K562 (cell line): Measurements from ENCODE around the gene BANP. TPM values are rescaled to one million over a fixed set of nuclear protein-coding genes. Genes with fewer than 3 reads are reported as not detected.
"Not testable (repeated sequence)": the region's sequence is repeated elsewhere in the genome, so short reads cannot be mapped to it uniquely, and the experiment has no call there.

Experiments used
- ATAC-seq: fragments of 200-7000 bp; cut with Tn5 transposase; 3 replicates; pipeline ENCODE4 v1.9.1; 2020; ENCODE audit warnings: moderate library complexity
- BruUV-seq: library from RNA; stranded (reverse); fragments of 400-500 nt; replicated peaks from 2 replicates; lab custom pipeline; 2021; lab: Mats Ljungman, UMichigan
- CTCF ChIA-PET: fragments of 300-600 bp; formaldehyde crosslinking; extraction: SDS; loops from one replicate; lab custom pipeline; 2021; ENCODE audit warnings: low intra/inter-chr PET ratio; lab: Yijun Ruan, JAX
- POLR2A ChIA-PET: fragments of 300-600, 350-650 bp; sonication (Branson Sonifier 250); formaldehyde crosslinking; extraction: SDS; loops from one replicate; lab custom pipeline; 2021; ENCODE audit warnings: antibody characterized with exemption, inconsistent platforms; lab: Yijun Ruan, JAX
- DNase-seq, 4 experiments: peaks; one replicate each; pipeline versions ENCODE4 v3.0.0 to v3.0.0-alpha.2; 2011 to 2018; ENCODE audit warnings: low spot score in 3 of 4, mixed read lengths in 3 of 4; ENCODE audit errors: extremely low read depth in 1 of 4
- FAIRE-seq: peaks from 2 replicates; lab custom pipeline; 2011; peaks lifted over from hg19 to GRCh38; lab: Jason Lieb, UNC
- H2AFZ ChIP-seq: 2 replicates; pipeline ENCODE4 v1.6.0; 2011; ENCODE audit warnings: low read depth, low read length, control low read depth, inconsistent platforms
- H3K27ac ChIP-seq: fragments of 200-600 bp; 3 replicates; pipeline ENCODE4 v1.8.0; 2011; ENCODE audit warnings: low read depth, mild to moderate bottlenecking, control low read depth, inconsistent platforms, low read length, moderate library complexity, mixed read lengths; ENCODE audit errors: extremely low read depth
- H3K27me3 ChIP-seq, 2 experiments: fragments of 300-600 bp in 1 of 2; 2 replicates in 1 of 2; 3 replicates in 1 of 2; pipeline versions ENCODE4 v1.6.0 to v1.8.0; 2011; ENCODE audit warnings: inconsistent platforms in 2 of 2, low read length in 2 of 2, mild to moderate bottlenecking in 1 of 2, mixed read lengths in 1 of 2, moderate library complexity in 1 of 2; ENCODE audit not compliant: control insufficient read depth in 2 of 2, insufficient read depth in 2 of 2
- H3K36me3 ChIP-seq: fragments of 300-600 bp; 3 replicates; pipeline ENCODE4 v1.8.0; 2011; ENCODE audit warnings: mild to moderate bottlenecking, low read length, inconsistent platforms; ENCODE audit not compliant: control insufficient read depth, insufficient read depth
- H3K4me1 ChIP-seq, 2 experiments: fragments of 200-600 bp in 1 of 2; replicated peaks in 1 of 2; 2 replicates in 1 of 2; 3 replicates in 1 of 2; pipeline versions ENCODE4 v1.5.1 to v1.8.0; 2011; ENCODE audit warnings: inconsistent platforms in 2 of 2, low read length in 2 of 2, mild to moderate bottlenecking in 1 of 2, mixed read lengths in 1 of 2, moderate library complexity in 1 of 2; ENCODE audit not compliant: control insufficient read depth in 2 of 2, insufficient read depth in 2 of 2
- H3K4me2 ChIP-seq: 2 replicates; pipeline ENCODE4 v1.6.1; 2011; ENCODE audit warnings: low read length, control low read depth, inconsistent platforms, mixed read lengths; ENCODE audit not compliant: insufficient read depth
- H3K4me3 ChIP-seq: fragments of 200-600 bp; sonication (generic), shearing (Covaris generic); 2 replicates; pipeline ENCODE4 v1.5.1; 2016; ENCODE audit warnings: control low read depth, inconsistent platforms
- H3K79me2 ChIP-seq: fragments of 200-600 bp; 3 replicates; pipeline ENCODE4 v1.8.0; 2011; ENCODE audit warnings: low read length, inconsistent platforms; ENCODE audit not compliant: control insufficient read depth, insufficient read depth
- H3K9ac ChIP-seq, 2 experiments: 2 replicates each; pipeline versions ENCODE4 v1.6.0 to v1.6.1; 2011; ENCODE audit warnings: low read depth in 2 of 2, low read length in 2 of 2, control low read depth in 1 of 2, inconsistent platforms in 1 of 2, mild to moderate bottlenecking in 1 of 2, mixed read lengths in 1 of 2; ENCODE audit not compliant: insufficient read depth in 1 of 2
- H3K9me1 ChIP-seq: one replicate; pipeline ENCODE4 v1.6.0; 2011; ENCODE audit warnings: inconsistent platforms, mild to moderate bottlenecking, low read length, moderate library complexity; ENCODE audit not compliant: control insufficient read depth, insufficient read depth
- H3K9me3 ChIP-seq: replicated peaks from 2 replicates; pipeline ENCODE4 v1.5.1; 2011; ENCODE audit warnings: low read depth, low read length, inconsistent platforms; ENCODE audit not compliant: control insufficient read depth, insufficient read depth
- H4K20me1 ChIP-seq: replicated peaks from 2 replicates; pipeline ENCODE4 v1.6.1; 2011; ENCODE audit warnings: low read length, inconsistent platforms, mixed read lengths; ENCODE audit not compliant: control insufficient read depth, insufficient read depth
- WGBS: fragments of 100-300 bp; shearing (Covaris generic); methylation state at CpG from one replicate; pipeline ENCODE4 v1.1.6; 2016; ENCODE audit warnings: low coverage, mixed read lengths; ENCODE audit not compliant: insufficient coverage; ENCODE audit errors: missing lambda C conversion rate; 5-methylcytosine and 5-hydroxymethylcytosine counted together
- in situ Hi-C: fragments of 300-500 bp; cut with MboI; formaldehyde crosslinking; loops from 4 replicates; pipeline ENCODE4 v1.15.0; 2018; ENCODE audit warnings: inconsistent platforms, mixed read lengths
- intact Hi-C: fragments of 100-400 bp; cut with micrococcal nuclease; formaldehyde crosslinking; loops from 2 replicates; pipeline ENCODE4 v1.14.2; 2022
- polyA plus RNA-seq, 8 experiments: library from polyadenylated mRNA; depleted of rRNA in 4 of 8; stranded (reverse) in 5 of 8; unstranded in 3 of 8; fragments of >200 nt; fragmentation: Nextera tagmentation in 2 of 8; fragmentation: Illumina TruSeq in 1 of 8; extraction: Ambion mirVana in 2 of 8; extraction: Trizol in 1 of 8; gene quantifications; 2 replicates each; pipeline versions ENCODE4 v1.2.1 to v1.2.3, GENCODE V29; 2011 to 2014; ENCODE audit warnings: inconsistent platforms in 1 of 8, missing spikeins in 1 of 8
- total RNA-seq, 7 experiments: library from RNA; depleted of rRNA in 6 of 7; stranded (reverse); fragments of >200 nt in 6 of 7; fragmentation: Illumina TruSeq in 2 of 7; extraction: Trizol in 2 of 7; gene quantifications; 2 replicates each; pipeline versions ENCODE4 v1.2.1 to v1.2.3, GENCODE V29; 2011 to 2021; ENCODE audit warnings: low replicate concordance in 1 of 7

Gene BANP
- total and polyA plus RNA-seq, 9 of the 15 experiments (the other 6 are each of a cell fraction or from before 2014, with no cell fraction given), result 4.6 to 22.1 (median 15.6) TPM

DNA sequence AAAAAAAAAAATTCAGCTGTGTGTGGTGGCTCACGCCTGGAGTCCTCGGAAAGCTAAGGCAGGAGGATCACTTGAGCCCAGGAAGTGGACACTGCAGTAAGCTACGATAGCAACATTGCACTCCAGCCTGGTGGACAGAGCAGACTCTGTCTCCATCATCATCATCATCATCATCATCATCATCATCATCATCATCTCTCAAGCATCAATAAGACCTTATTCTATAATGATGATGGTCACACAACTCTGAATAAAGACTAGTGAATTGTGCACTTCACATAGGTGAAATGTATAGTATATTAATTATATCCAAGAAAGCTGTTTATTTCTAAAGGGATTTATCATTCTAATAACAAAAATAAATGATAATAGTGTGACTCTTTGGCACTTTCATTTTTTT lies 143.7 kb downstream of the BANP start:
- POLR2A ChIA-PET, result interaction anchor here (0.6 kb wide), 1 partner anchor 148 kb away, joined by 3 read pairs; no protein-coding TSS in a partner anchor
- H4K20me1 ChIP-seq, intact Hi-C loops, FAIRE-seq, H3K79me2 ChIP-seq, H3K9me3 ChIP-seq, H3K9me1 ChIP-seq, H3K9ac ChIP-seq, H2AFZ ChIP-seq, in situ Hi-C loops, H3K36me3 ChIP-seq, H3K27ac ChIP-seq, BruUV-seq, ATAC-seq, CTCF ChIA-PET, H3K4me2 ChIP-seq, DNase-seq, H3K4me3 ChIP-seq: not testable (repeated sequence)
- Histone ChIP-seq H3K4me1 (peaks cover 0 to 15% of the 10 kb centered on the region in 2 experiments; a peak in 2 of 5 replicates), H3K27me3 (peaks cover 7 to 39% of the 10 kb centered on the region in 2 experiments; a peak in 4 of 5 replicates)
- WGBS, result 0% methylated on average over 1 of the region's 3 CpGs

DNA sequence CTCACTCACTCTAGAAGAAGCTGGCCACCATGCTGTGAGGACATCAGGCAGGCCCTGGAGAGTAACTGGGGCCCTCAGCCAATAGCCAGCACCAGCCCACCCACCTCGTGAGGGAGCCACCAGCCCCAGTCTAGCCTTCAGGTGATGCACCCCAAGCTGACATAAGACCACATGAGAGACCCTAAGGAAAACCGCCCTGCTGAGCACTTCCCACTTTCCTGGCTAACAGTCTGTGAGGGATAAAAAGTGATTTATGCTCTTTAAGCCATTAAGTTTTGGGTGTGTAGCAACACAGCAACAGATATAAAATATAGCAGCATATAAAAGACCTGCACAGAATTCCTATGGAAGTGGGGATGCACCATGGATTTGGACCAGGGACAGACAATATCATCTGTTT lies 145.4 kb downstream of the BANP start:
- H3K9me3 ChIP-seq, DNase-seq, CTCF ChIA-PET, BruUV-seq, H3K9ac ChIP-seq, H3K4me2 ChIP-seq, in situ Hi-C loops, H4K20me1 ChIP-seq, POLR2A ChIA-PET, H3K79me2 ChIP-seq, FAIRE-seq, H3K27ac ChIP-seq, H3K36me3 ChIP-seq, intact Hi-C loops, ATAC-seq, H3K4me3 ChIP-seq, H2AFZ ChIP-seq, H3K9me1 ChIP-seq: not testable (repeated sequence)
- Histone ChIP-seq H3K4me1 (peaks cover 0 to 13% of the 10 kb centered on the region in 2 experiments; a peak in 2 of 5 replicates), H3K27me3 (peaks cover 12 to 42% of the 10 kb centered on the region in 2 experiments; a peak in 4 of 5 replicates)
- 0% methylated on average over 2 of the region's 2 CpGs for WGBS
